Measurements from ENCODE around the gene AK5. TPM values are rescaled to one million over a fixed set of nuclear protein-coding genes. Genes with fewer than 3 reads are reported as not detected.
"Not testable (repeated sequence)": the region's sequence is repeated elsewhere in the genome, so short reads cannot be mapped to it uniquely, and the experiment has no call there.

Gene AK5
- total and polyA plus RNA-seq, 5 experiments from 2014 or later, result 35.9 to 58.9 (median 42.9) TPM

DNA sequence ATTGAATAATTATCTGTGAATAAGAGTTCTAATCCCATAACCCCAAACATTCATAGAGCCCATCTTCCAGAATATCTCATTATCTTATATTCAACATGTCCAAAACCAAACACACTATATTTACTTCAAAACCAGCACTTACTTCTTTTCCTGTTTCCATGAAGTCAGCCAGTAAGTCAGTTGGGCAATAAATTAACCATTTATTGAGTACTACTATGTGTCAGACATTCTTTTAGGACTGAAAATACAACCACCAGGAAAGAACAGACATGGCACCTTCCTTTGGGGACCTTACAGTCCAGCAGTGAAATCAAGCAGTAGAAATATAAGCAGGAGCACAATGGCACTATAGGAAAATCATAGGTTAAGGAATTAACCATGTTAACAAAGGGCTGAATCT, 8.8 kb downstream of the AK5 start:
- peaks cover 0 to 9% (median 6%) of the 10 kb centered on the region in 4 donors for H3K4me1 Mint-ChIP-seq
- H3K4me3 Mint-ChIP-seq, result no peak overlapping the region
- no peak for DNase-seq
- no peak for ATAC-seq
- H3K36me3 Mint-ChIP-seq, result peaks cover 6 to 45% (median 33%) of the 10 kb centered on the region in 3 donors
- POLR2A ChIA-PET, result interaction anchor here (1.2 kb wide), 1 partner anchor 13 kb away, joined by 3 read pairs; no protein-coding TSS in a partner anchor
- H3K9me3 Mint-ChIP-seq, result no peaks in the 10 kb centered on the region
- H3K27me3 Mint-ChIP-seq, result peaks cover 0 to 4% (median 0%) of the 10 kb centered on the region in 5 donors
- no peak overlapping the region for H3K27ac Mint-ChIP-seq

DNA sequence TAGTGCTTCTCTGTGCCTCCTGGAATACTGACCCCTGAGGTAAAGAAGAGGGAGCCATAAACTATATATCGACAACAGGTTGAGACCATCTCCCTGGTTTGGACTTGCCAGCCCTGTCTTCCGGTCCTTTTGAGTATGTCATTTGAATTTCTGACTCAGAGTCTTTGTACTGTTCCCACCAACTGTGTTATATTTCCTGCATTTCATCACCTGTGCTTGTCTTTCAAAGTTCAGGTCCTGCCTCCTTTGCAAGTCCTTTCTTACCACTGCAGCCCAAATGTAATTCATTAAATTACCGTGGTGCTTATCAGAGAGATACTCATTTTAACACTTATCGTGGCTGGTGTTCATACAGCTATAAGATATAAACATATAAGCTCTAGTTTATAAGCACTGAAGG, 10.7 kb downstream of the AK5 start:
- no peak for DNase-seq
- Mint-ChIP-seq H3K4me1 (peaks cover 0 to 8% (median 6%) of the 10 kb centered on the region in 4 donors), H3K27me3 (no peaks in the 10 kb centered on the region), H3K9me3 (no peaks in the 10 kb centered on the region), H3K36me3 (peaks cover 11 to 42% (median 37%) of the 10 kb centered on the region in 3 donors), H3K4me3 (no peak overlapping the region), H3K27ac (no peak overlapping the region)
- POLR2A ChIA-PET, result no interaction called here
- ATAC-seq, result no peak

DNA sequence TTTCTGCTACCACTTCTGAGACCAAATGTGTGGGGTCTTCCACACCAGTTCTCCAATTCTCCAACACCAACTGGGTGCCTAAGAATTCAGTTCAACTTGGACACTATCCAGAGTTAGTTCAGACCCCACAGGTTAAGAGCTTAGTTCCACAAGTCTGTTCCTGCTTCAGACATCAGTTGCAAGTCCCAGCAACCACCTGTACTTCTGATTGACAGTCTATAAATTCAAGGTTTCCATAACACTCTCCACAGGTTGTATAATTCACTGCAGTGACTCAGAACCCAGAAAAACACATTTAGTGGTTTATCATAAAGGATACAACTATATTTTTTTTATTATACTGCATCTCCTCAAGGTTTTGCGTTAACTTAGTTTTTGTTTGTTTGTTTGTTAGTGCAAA, 18.7 kb downstream of the AK5 start:
- Mint-ChIP-seq H3K9me3 (peaks cover 0 to 9% (median 0%) of the 10 kb centered on the region in 9 donors), H3K4me3 (no peak overlapping the region), H3K4me1 (peaks cover 3 to 9% (median 5%) of the 10 kb centered on the region in 4 donors), H3K27me3 (no peaks in the 10 kb centered on the region), H3K36me3 (peaks cover 6 to 36% (median 10%) of the 10 kb centered on the region in 3 donors), H3K27ac (peak overlapping the region in 1 of 10 donors; percentile 56)
- POLR2A ChIA-PET, result no interaction called here
- ATAC-seq, result no peak
- no peak for DNase-seq

DNA sequence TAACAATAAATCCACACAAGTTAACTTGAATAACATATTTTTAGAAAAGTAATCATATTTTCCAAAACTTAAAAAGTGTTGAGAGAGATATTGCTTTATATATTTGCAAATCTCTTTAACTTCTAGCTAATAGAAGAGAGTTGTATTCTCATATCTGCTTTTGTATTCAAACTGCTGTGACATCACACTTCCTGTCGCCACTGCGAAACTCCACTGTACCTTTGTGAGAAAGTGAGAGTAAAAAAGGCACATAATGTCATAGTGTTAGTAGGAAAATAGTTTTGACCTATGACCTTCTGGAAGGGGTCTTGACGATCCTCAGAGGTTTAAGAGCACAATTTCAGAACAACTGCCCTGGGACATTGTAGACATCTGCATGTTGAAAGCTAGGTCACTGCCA, 21.6 kb downstream of the AK5 start:
- Mint-ChIP-seq H3K4me1 (peaks cover 14 to 34% (median 24%) of the 10 kb centered on the region in 4 donors), H3K9me3 (peaks cover 0 to 14% (median 3%) of the 10 kb centered on the region in 9 donors), H3K4me3 (peak overlapping the region in 1 of 10 donors; percentile 15), H3K36me3 (peaks cover 8 to 40% (median 9%) of the 10 kb centered on the region in 3 donors), H3K27me3 (no peaks in the 10 kb centered on the region), H3K27ac (peak overlapping the region in 3 of 10 donors; percentile 2 to 71 (median 63))
- POLR2A ChIA-PET, result interaction anchor here (0.7 kb wide), 1 partner anchor 13 kb away, joined by 3 read pairs; no protein-coding TSS in a partner anchor
- ATAC-seq, result no peak
- no peak for DNase-seq

DNA sequence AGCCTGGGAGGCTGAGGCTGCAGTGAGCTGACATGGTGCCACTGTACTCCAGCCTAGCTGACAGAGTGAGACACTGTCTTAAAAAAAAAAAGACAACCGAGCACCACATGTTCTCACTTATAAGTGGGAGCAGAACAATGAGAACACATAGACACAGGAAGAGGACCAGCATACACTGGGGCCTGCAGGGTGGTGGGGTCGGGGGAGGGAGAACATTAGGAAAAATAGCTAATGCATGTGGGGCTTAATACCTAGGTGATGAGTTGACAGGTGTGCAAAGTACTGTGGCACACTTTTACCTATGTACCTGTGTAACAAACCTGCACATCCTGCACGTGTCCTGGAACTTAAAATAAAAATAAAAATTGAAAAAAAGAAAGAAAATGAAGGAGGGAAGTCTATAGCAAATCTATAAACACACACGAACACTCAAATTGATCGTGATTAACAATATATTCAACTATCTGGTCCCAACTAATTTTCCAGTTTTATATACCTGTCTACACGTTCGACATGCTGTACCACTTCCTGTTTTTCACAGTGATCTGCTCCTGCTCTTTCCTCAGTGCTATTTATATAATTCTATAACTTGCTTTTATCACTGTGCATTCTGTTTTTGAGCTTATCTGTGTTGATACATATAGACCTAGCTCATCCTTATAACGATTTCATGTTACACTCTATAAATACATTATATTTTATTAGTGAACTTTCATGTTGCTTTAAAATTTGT, 27.2 kb downstream of the AK5 start:
- H3K36me3 Mint-ChIP-seq, result peaks cover 0 to 26% (median 14%) of the 10 kb centered on the region in 3 donors
- POLR2A ChIA-PET, result interaction anchor here (0.5 to 2.1 kb wide), 12 partner anchors 10 to 129 kb away, joined by 3 to 29 read pairs (median 4); partner anchors contain the start of gene AK5
- no peaks in the 10 kb centered on the region for H3K27me3 Mint-ChIP-seq
- peak; percentile 61 to 71 for ATAC-seq
- peak overlapping the region; percentile 81 to 97 (median 94) for H3K27ac Mint-ChIP-seq
- peak overlapping the region; percentile 41 to 84 (median 67) for H3K4me3 Mint-ChIP-seq
- peak in 3 of 10 donors; percentile 32 to 40 (median 35) for DNase-seq
- H3K4me1 Mint-ChIP-seq, result peaks cover 22 to 73% (median 57%) of the 10 kb centered on the region in 4 donors
- H3K9me3 Mint-ChIP-seq, result peaks cover 0 to 14% (median 6%) of the 10 kb centered on the region in 9 donors

DNA sequence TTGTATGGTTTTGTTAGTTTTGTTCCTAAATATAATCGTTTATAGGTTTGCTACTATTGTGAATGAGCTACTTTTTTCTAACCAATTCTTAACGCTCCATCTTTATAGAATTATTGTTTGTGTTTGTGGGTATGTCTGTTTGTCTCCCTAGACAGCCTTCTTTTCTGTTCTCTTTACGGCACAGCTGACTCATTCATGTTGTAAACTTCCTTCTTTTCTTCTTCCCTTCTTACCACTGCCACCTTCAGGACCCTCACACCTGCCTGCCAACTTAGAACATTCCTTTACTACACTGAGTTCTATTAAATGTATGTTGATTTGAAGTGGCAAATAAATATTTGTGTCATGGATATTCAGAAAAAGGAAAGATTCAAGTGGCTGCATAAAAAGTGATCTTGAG, 29.1 kb downstream of the AK5 start:
- POLR2A ChIA-PET, result interaction anchor here (0.7 to 1.9 kb wide), 4 partner anchors 29 to 373 kb away, joined by 3 to 10 read pairs (median 4); partner anchors contain the start of gene AK5
- Mint-ChIP-seq H3K36me3 (peaks cover 0 to 22% (median 9%) of the 10 kb centered on the region in 3 donors), H3K27me3 (no peaks in the 10 kb centered on the region), H3K4me3 (peak overlapping the region in 7 of 10 donors; percentile 3 to 68 (median 30)), H3K4me1 (peaks cover 19 to 69% (median 56%) of the 10 kb centered on the region in 4 donors), H3K9me3 (peaks cover 0 to 7% (median 3%) of the 10 kb centered on the region in 9 donors), H3K27ac (peak overlapping the region; percentile 18 to 95 (median 74))
- no peak for ATAC-seq
- DNase-seq, result no peak

DNA sequence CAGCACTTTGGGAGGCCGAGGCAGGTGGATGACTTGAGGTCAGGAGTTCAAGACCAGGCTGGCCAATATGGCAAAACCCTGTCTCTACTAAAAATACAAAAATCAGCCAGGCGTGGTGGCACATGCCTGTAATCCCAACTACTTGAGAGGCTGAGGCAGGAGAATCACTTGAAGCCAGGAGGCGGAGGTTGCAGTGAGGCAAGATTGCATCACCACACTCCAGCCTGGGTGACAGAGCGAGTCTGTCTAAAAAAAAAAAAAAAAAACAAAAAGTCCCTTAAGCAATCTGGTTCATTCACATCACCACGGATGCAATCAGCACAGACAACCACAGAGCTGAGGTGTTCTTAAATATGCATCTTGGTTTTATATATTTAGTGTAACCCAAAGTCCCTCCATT, 30.5 kb downstream of the AK5 start:
- Mint-ChIP-seq H3K36me3 (peaks cover 0 to 16% (median 5%) of the 10 kb centered on the region in 3 donors), H3K4me3 (peak overlapping the region in 4 of 10 donors; percentile 9 to 30 (median 14)), H3K4me1 (peaks cover 13 to 58% (median 48%) of the 10 kb centered on the region in 4 donors), H3K27ac (peak overlapping the region; percentile 21 to 84 (median 64))
- H3K27me3 Mint-ChIP-seq, H3K9me3 Mint-ChIP-seq: not testable (repeated sequence)
- POLR2A ChIA-PET, result interaction anchor here (0.6 to 2.2 kb wide), 4 partner anchors 16 to 244 kb away, joined by 3 to 13 read pairs (median 4); partner anchors contain the start of gene AK5
- DNase-seq (peak in 5 of 10 donors; percentile 18 to 43 (median 31)), ATAC-seq (peak; percentile 67)

DNA sequence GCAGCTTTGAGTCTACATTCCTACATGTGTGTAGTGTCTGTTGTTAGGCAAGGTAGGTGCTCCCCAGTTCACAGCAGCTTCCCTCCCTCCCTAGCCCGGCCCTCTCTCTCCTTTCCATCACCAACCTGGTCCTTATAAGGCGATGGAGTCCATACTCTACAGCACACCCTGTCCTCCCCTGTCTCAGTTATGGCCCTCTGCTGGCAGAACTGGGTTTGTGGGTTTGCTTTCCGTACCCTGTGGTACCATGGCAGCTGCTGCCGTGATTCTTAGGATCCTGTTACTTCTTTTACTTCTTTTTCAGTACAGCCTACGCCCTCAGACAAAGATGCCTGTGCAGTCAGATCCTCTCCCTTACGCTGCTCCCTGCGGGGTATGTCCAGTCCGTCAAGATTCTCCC, 31.7 kb downstream of the AK5 start:
- POLR2A ChIA-PET, result interaction anchor here (2.2 kb wide), 1 partner anchor 32 kb away, joined by 13 read pairs; the partner anchor contains the start of gene AK5
- Mint-ChIP-seq H3K27me3 (no peaks in the 10 kb centered on the region), H3K4me3 (peak overlapping the region in 4 of 10 donors; percentile 22 to 63 (median 42)), H3K4me1 (peaks cover 11 to 50% (median 36%) of the 10 kb centered on the region in 4 donors), H3K36me3 (peaks cover 0 to 26% (median 13%) of the 10 kb centered on the region in 3 donors), H3K9me3 (peaks cover 0 to 15% (median 3%) of the 10 kb centered on the region in 9 donors), H3K27ac (peak overlapping the region in 8 of 10 donors; percentile 12 to 84 (median 64))
- ATAC-seq, result peak; percentile 60 to 69
- DNase-seq, result peak in 6 of 10 donors; percentile 8 to 66 (median 24)

DNA sequence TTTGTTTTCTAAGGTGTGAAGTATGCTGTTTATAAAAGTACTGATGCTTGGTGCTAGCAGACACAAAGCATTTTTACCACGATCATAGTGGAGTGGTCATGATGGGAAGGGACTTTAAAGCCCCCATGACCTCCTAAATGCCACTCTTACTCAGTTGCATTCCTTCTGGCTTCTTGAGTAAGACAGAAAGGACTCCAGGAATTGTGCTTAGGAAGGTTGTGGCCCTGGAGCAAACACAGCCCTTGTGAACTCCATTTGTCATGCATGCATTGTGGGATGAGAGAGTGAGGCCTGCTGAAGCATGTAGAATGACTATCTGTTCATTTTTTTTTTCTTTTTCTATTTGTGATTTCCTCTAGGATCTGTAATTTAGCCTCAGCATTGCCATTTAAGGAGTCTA, 34.2 kb downstream of the AK5 start:
- no peak for ATAC-seq
- H3K36me3 Mint-ChIP-seq, result peaks cover 0 to 31% (median 24%) of the 10 kb centered on the region in 3 donors
- peak overlapping the region in 1 of 10 donors; percentile 53 for H3K27ac Mint-ChIP-seq
- no peak overlapping the region for H3K4me3 Mint-ChIP-seq
- POLR2A ChIA-PET, result no interaction called here
- H3K9me3 Mint-ChIP-seq, result peaks cover 0 to 15% (median 2%) of the 10 kb centered on the region in 9 donors
- H3K4me1 Mint-ChIP-seq, result peaks cover 18 to 42% (median 27%) of the 10 kb centered on the region in 4 donors
- no peaks in the 10 kb centered on the region for H3K27me3 Mint-ChIP-seq
- no peak for DNase-seq

DNA sequence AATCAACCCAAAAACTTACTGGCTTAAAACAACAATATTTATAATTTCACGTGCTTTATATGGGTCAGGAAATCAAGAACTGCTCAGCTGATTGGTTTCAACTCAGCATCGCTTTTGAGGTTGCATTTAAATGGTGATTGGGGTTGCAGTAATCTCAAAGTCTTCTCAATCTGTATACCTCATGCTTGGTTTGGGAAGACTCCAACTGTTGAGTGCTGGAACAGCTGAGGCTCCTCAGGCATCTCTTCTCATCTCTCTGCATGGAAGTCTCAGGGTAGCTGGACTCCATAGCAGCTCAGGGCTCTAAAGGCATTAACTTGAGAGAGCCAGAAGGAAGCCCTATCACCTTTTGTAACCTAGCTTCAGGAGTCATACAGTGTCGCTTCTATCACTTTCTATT, 35.1 kb downstream of the AK5 start:
- Mint-ChIP-seq H3K4me3 (no peak overlapping the region), H3K27ac (no peak overlapping the region), H3K27me3 (no peaks in the 10 kb centered on the region), H3K9me3 (peaks cover 0 to 15% (median 0%) of the 10 kb centered on the region in 9 donors), H3K36me3 (peaks cover 0 to 30% (median 22%) of the 10 kb centered on the region in 3 donors), H3K4me1 (peaks cover 13 to 39% (median 22%) of the 10 kb centered on the region in 4 donors)
- DNase-seq (no peak), ATAC-seq (no peak)
- POLR2A ChIA-PET, result interaction anchor here (0.6 kb wide), 1 partner anchor 10 kb away, joined by 5 read pairs; no protein-coding TSS in a partner anchor

DNA sequence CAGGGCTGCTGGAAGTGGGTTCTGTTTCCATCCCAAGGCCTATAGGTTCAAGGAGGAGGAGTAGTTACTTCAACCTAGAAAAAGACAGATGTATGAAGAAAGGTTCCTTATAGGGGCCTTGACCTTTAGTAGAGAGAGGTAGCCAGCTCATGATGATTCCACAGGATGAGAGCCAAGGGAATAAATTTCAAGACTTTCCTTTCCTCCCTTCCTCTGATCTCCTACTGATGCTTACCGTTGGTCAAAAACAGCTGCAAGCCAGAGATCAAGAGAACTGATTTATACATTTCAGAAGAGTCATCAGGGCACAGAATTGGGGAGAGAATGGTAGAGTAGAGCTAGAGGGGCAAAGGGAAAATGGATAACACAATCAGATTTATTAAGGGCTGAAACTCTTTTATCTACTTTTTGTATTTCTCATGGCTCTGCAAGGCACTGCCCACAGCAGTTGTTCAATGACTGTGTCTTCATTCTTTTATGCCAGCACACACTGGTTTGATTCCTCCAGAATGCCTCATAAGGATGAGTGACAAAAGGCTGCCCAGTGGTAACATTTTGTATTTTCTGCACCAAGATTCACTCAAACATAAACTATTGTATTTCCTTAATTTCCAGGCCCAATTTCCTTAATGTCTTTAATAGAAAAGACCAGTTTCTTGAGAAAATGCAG, 37.4 kb downstream of the AK5 start:
- POLR2A ChIA-PET, result interaction anchor here (1.2 kb wide), 1 partner anchor 11 kb away, joined by 3 read pairs; no protein-coding TSS in a partner anchor
- no peak for ATAC-seq
- H3K4me3 Mint-ChIP-seq, result no peak overlapping the region
- H3K36me3 Mint-ChIP-seq, result peaks cover 0 to 32% (median 22%) of the 10 kb centered on the region in 3 donors
- no peak for DNase-seq
- peak overlapping the region in 2 of 10 donors; percentile 7 to 22 for H3K27ac Mint-ChIP-seq
- H3K9me3 Mint-ChIP-seq, result peaks cover 0 to 15% (median 0%) of the 10 kb centered on the region in 9 donors
- H3K27me3 Mint-ChIP-seq, result no peaks in the 10 kb centered on the region
- peaks cover 2 to 22% (median 12%) of the 10 kb centered on the region in 4 donors for H3K4me1 Mint-ChIP-seq

Measured in naive thymus-derived CD8-positive, alpha-beta T cell (primary cell).